Suprapubic skin (tissue), 4 donors: ENCODE data around the gene ZNF81.

Experiments
- POLR2A ChIP-seq, 2 donors: fragments of 450-650 bp; IDR thresholded peaks; one replicate each; pipeline ENCODE4 v1.6.1; 2017; ENCODE audit warnings: antibody characterized with exemption in 2 of 2, mild to moderate bottlenecking in 2 of 2, moderate library complexity in 2 of 2
- POLR2AphosphoS5 ChIP-seq, 3 donors: sonication (generic); formaldehyde crosslinking; IDR thresholded peaks; one replicate each; pipeline ENCODE4 v1.6.1; 2017; ENCODE audit warnings: antibody characterized with exemption in 3 of 3
- TF ChIP-seq, protein P1 (sequence below), 2 donors: fragments of 200-600 bp in 1 of 2; fragments of 450-650 bp in 1 of 2; sonication (generic) in 1 of 2; IDR thresholded peaks; one replicate each; pipeline ENCODE4 v1.5.1; 2016 to 2019; ENCODE audit warnings: antibody characterized with exemption in 2 of 2, mild to moderate bottlenecking in 1 of 2, moderate library complexity in 1 of 2

- TF ChIP-seq, protein P1, sequence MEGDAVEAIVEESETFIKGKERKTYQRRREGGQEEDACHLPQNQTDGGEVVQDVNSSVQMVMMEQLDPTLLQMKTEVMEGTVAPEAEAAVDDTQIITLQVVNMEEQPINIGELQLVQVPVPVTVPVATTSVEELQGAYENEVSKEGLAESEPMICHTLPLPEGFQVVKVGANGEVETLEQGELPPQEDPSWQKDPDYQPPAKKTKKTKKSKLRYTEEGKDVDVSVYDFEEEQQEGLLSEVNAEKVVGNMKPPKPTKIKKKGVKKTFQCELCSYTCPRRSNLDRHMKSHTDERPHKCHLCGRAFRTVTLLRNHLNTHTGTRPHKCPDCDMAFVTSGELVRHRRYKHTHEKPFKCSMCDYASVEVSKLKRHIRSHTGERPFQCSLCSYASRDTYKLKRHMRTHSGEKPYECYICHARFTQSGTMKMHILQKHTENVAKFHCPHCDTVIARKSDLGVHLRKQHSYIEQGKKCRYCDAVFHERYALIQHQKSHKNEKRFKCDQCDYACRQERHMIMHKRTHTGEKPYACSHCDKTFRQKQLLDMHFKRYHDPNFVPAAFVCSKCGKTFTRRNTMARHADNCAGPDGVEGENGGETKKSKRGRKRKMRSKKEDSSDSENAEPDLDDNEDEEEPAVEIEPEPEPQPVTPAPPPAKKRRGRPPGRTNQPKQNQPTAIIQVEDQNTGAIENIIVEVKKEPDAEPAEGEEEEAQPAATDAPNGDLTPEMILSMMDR (IDR thresholded peaks at IDR 0.05) = no peak
- TF ChIP-seq POLR2AphosphoS5 (IDR thresholded peaks at IDR 0.05) = no peak
- TF ChIP-seq POLR2A (IDR thresholded peaks at IDR 0.05) = no peak
These were observed 29.2 kb upstream of the ZNF81 start for GRCh38 chrX:47807548-47807947.
